ENCODE data around the gene TARBP1. TPM values are rescaled to one million over a fixed set of nuclear protein-coding genes. Genes with fewer than 3 reads are reported as not detected.

Gene TARBP1
- total and polyA plus RNA-seq, 2 of the 8 experiments (the other 6 are each of a cell fraction or from before 2014, with no cell fraction given), result 21.9 to 32.3 TPM

DNA sequence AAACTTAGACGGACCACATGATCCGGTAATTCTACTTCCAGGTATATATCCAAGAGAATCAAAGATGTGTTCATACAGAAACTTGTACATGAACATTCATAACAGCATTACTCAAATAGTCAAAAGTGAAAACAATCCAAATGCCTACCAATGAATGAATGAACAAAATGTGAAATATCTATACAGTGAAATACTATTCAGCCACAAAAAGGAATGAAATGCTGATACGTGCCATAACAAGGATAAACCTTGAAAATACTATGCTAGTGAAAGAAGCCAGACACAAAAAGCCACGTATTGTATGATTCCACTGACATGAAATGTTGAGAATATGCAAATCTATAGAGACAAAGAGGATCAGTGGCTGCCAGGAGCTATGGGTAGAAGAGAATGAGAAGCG, 18.3 kb downstream of the TARBP1 start:
- Histone ChIP-seq H2BK120ac (replicated peaks; ENCODE audit: low read depth, low read length) (no peak overlapping the region), H3K23ac (ENCODE audit: insufficient read length) (no peak overlapping the region), H3K4me2 (ENCODE audit: insufficient read depth in 1 of 2, low read depth in 2 of 2, low read length in 2 of 2) (no peak overlapping the region), H3K18ac (ENCODE audit: extremely low read depth, low read length) (no peak overlapping the region), H3K36me3 (ENCODE audit: control insufficient read depth in 2 of 4, insufficient read depth in 4 of 4, low read length in 3 of 4) (peaks cover 0 to 16% (median 8%) of the 10 kb centered on the region in 4 experiments; a peak in 4 of 8 replicates), H3K14ac (ENCODE audit: insufficient read length) (no peak overlapping the region), H2BK5ac (ENCODE audit: low read depth, low read length) (no peak overlapping the region), H3K9me3 (ENCODE audit: insufficient read depth in 2 of 2, low read depth in 1 of 2, low read length in 1 of 2) (no peaks in the 10 kb centered on the region), H4K5ac (ENCODE audit: insufficient read length, low read depth, low read length) (no peak overlapping the region), H3K9ac (replicated peaks in 1 of 4; ENCODE audit: extremely low read depth in 1 of 4, low read depth in 3 of 4, low read length in 3 of 4) (no peak overlapping the region), H2AK5ac (ENCODE audit: low read depth, low read length) (no peak overlapping the region), H3K27me3 (replicated peaks in 1 of 4; ENCODE audit: control insufficient read depth in 3 of 4, extremely low read depth in 1 of 4, insufficient read depth in 3 of 4, low read length in 3 of 4) (no peaks in the 10 kb centered on the region), H4K8ac (ENCODE audit: extremely low read depth, insufficient read depth, low read length) (no peak overlapping the region), H3K4me1 (replicated peaks in 1 of 4; ENCODE audit: control insufficient read depth in 3 of 4, insufficient read depth in 4 of 4, low read length in 3 of 4) (no peaks in the 10 kb centered on the region), H3K23me2 (ENCODE audit: low read depth, low read length) (no peaks in the 10 kb centered on the region), H4K91ac (replicated peaks; ENCODE audit: insufficient read length, low read length) (no peak overlapping the region), H3K56ac (replicated peaks; ENCODE audit: insufficient read length, low read depth, low read length) (no peak overlapping the region), H2BK12ac (ENCODE audit: low read depth, low read length) (no peak overlapping the region), H3K79me1 (ENCODE audit: low read depth, low read length) (no peaks in the 10 kb centered on the region), H4K20me1 (replicated peaks in 1 of 2; ENCODE audit: control insufficient read depth in 1 of 2, insufficient read depth in 2 of 2, low read length in 2 of 2) (no peaks in the 10 kb centered on the region), H3K4me3 (ENCODE audit: extremely low read depth in 1 of 4, insufficient read depth in 2 of 4, low read depth in 3 of 4, low read length in 4 of 4) (no peak overlapping the region), H2BK20ac (ENCODE audit: low read length) (no peak overlapping the region), H3K79me2 (ENCODE audit: control insufficient read depth in 1 of 2, insufficient read depth in 2 of 2, low read length in 2 of 2) (no peaks in the 10 kb centered on the region), H2AFZ (ENCODE audit: low read length) (no peak overlapping the region), H3K27ac (ENCODE audit: low read depth, low read length) (no peak overlapping the region), H2BK15ac (ENCODE audit: low read length) (no peak overlapping the region), H3K4ac (replicated peaks; ENCODE audit: insufficient read length, low read depth, low read length) (no peak overlapping the region)
- CTCF ChIA-PET (ENCODE audit: partially characterized antibody), result interaction anchor here (0.6 to 0.8 kb wide), 2 partner anchors 9 to 152 kb away, joined by 3 read pairs; no protein-coding TSS in a partner anchor
- 89% methylated on average over 5 of the region's 5 CpGs; no CpG with 5 or more reads in 1 of the 2 experiments for WGBS, 2 experiments (ENCODE audit: extremely low coverage in 1 of 2, insufficient coverage in 1 of 2, insufficient read length in 1 of 2, insufficient replicate concordance in 2 of 2, low coverage in 1 of 2, low lambda C conversion rate in 2 of 2, missing lambda C conversion rate in 1 of 2)
- no peak for FAIRE-seq
- POLR2A ChIA-PET (ENCODE audit: partially characterized antibody), result interaction anchor here (0.6 kb wide), 1 partner anchor 1548 kb away, joined by 4 read pairs; no protein-coding TSS in a partner anchor
- DNase-seq (ENCODE audit: low read depth in 1 of 2, low spot score in 2 of 2), result no peak
- no peak for TF ChIP-seq SRF (IDR thresholded peaks at IDR 0.05; ENCODE audit: low read depth, low read length)
- no peak for TF ChIP-seq POLR2AphosphoS5 (IDR thresholded peaks at IDR 0.05; ENCODE audit: low read depth, low read length)
- no peak for TF ChIP-seq FOSL1 (IDR thresholded peaks at IDR 0.05; ENCODE audit: insufficient read depth, low read depth, low read length)
- no peak for TF ChIP-seq TBP (IDR thresholded peaks at IDR 0.05; ENCODE audit: low read depth, low read length)
- no peak for TF ChIP-seq SIN3A (conservative IDR thresholded peaks at IDR 0.05 in 1 of 2, IDR thresholded peaks at IDR 0.05 in 1 of 2; ENCODE audit: low read depth in 1 of 2, low read length in 2 of 2)
- TF ChIP-seq KDM4A (IDR thresholded peaks at IDR 0.05; ENCODE audit: low read depth, low read length, severe bottlenecking), result no peak
- TF ChIP-seq ZNF274 (IDR thresholded peaks at IDR 0.05; ENCODE audit: borderline replicate concordance, extremely low read depth, low read length), result no peak
- TF ChIP-seq EP300 (IDR thresholded peaks at IDR 0.05; ENCODE audit: borderline replicate concordance in 1 of 2, low read depth in 2 of 2, low read length in 2 of 2), result no peak
- TF ChIP-seq EGR1 (IDR thresholded peaks at IDR 0.05; ENCODE audit: borderline replicate concordance, low read depth, low read length), result no peak
- TF ChIP-seq RFX5 (IDR thresholded peaks at IDR 0.05; ENCODE audit: borderline replicate concordance, low read depth, low read length), result no peak
- TF ChIP-seq JUND (IDR thresholded peaks at IDR 0.05; ENCODE audit: low read length), result no peak
- no peak for TF ChIP-seq SP1 (IDR thresholded peaks at IDR 0.05; ENCODE audit: low read depth, low read length)
- no peak for TF ChIP-seq TAF7 (optimal IDR thresholded peaks at IDR 0.05; ENCODE audit: borderline replicate concordance, low read depth, low read length)
- no peak for TF ChIP-seq NANOG (IDR thresholded peaks at IDR 0.05; ENCODE audit: insufficient read depth, low read depth, low read length, poor library complexity, severe bottlenecking)
